Activated CD4-positive, alpha-beta T cell treated with anti-CD3 and anti-CD28 coated beads, Interleukin-2, amount 50 U/mL, for 48 hours (primary cell): ENCODE data around the gene FHIT.
A peak's percentile ranks its signal among the peaks of the same experiment; 100 is the strongest.

ENCODE experiments used
- DNase-seq, 2 experiments: peaks; one replicate each; pipeline ENCODE4 v3.0.0-alpha.2; 2020

FHIT gene

GRCh38 chr3:60243456-60243855, 1007.8 kb downstream of the FHIT start:
- DNase-seq: no peak

GRCh38 chr3:60240492-60240891, 1010.8 kb downstream of the FHIT start:
- DNase-seq: no peak

GRCh38 chr3:60238550-60238949, 1012.7 kb downstream of the FHIT start:
- DNase-seq: no peak

- DNase-seq: no peak
Observed at GRCh38 chr3:60229502-60229901, 1021.8 kb downstream of the FHIT start.

- DNase-seq: no peak
Observed at GRCh38 chr3:60228823-60229222, 1022.4 kb downstream of the FHIT start.

- no peak for DNase-seq
Observed at GRCh38 chr3:60226912-60227311, 1024.3 kb downstream of the FHIT start.

- DNase-seq: no peak
Observed at GRCh38 chr3:60225848-60226247, 1025.4 kb downstream of the FHIT start.

GRCh38 chr3:60220768-60221167, 1030.5 kb downstream of the FHIT start:
- no peak for DNase-seq

GRCh38 chr3:60219501-60219900, 1031.8 kb downstream of the FHIT start:
- DNase-seq: no peak

- DNase-seq: no peak
Observed at GRCh38 chr3:60217156-60217911, 1033.9 kb downstream of the FHIT start.

- DNase-seq: no peak
Observed at GRCh38 chr3:60216462-60217075, 1034.7 kb downstream of the FHIT start.

- DNase-seq: no peak
Observed at GRCh38 chr3:60215946-60216345, 1035.3 kb downstream of the FHIT start.

GRCh38 chr3:60207905-60208304, 1043.3 kb downstream of the FHIT start:
- DNase-seq: no peak

GRCh38 chr3:60206206-60206605, 1045.0 kb downstream of the FHIT start:
- DNase-seq: no peak

- DNase-seq: no peak
Observed at GRCh38 chr3:60202052-60202726, 1049.1 kb downstream of the FHIT start.

- no peak for DNase-seq
Observed at GRCh38 chr3:60199306-60199705, 1051.9 kb downstream of the FHIT start.

GRCh38 chr3:60198179-60198720, 1053.0 kb downstream of the FHIT start:
- DNase-seq: no peak

- peak; percentile 12 to 24 for DNase-seq
Observed at GRCh38 chr3:60192297-60193114, 1058.7 kb downstream of the FHIT start.

GRCh38 chr3:60190073-60190472, 1061.2 kb downstream of the FHIT start:
- DNase-seq: peak in 1 of 2 experiments; percentile 19

- no peak for DNase-seq
Observed at GRCh38 chr3:60189304-60189703, 1061.9 kb downstream of the FHIT start.

GRCh38 chr3:60188803-60189202, 1062.4 kb downstream of the FHIT start:
- DNase-seq: no peak

GRCh38 chr3:60187343-60187742, 1063.9 kb downstream of the FHIT start:
- no peak for DNase-seq

GRCh38 chr3:60186359-60186758, 1064.9 kb downstream of the FHIT start:
- no peak for DNase-seq
